Measurements from ENCODE around the gene EXPH5. TPM values are rescaled to one million over a fixed set of nuclear protein-coding genes. Genes with fewer than 3 reads are reported as not detected.

Gene EXPH5
- total and polyA plus RNA-seq, 12 donors: 0.14 to 7.4 (median 0.98) TPM

DNA sequence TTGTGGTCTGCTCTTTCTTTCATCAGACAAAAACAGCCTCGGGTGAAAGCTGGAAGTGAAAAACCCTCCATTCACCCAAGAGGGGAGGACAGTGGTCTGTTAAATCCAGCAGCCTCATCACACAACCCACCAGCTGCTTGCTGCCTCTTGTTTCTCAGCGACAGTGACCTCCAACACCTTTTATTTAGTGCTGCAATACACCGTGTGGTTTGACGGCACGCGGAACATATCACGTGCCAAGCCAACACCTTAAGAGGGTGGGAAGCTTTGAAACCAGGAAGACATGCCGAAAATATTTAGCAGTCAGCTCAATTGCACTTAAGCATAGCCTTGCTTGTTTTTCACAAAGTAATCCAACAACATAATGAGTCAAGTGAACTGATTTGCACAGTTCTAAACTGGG lies 55.5 kb downstream of the EXPH5 start:
- TF ChIP-seq, protein P1, sequence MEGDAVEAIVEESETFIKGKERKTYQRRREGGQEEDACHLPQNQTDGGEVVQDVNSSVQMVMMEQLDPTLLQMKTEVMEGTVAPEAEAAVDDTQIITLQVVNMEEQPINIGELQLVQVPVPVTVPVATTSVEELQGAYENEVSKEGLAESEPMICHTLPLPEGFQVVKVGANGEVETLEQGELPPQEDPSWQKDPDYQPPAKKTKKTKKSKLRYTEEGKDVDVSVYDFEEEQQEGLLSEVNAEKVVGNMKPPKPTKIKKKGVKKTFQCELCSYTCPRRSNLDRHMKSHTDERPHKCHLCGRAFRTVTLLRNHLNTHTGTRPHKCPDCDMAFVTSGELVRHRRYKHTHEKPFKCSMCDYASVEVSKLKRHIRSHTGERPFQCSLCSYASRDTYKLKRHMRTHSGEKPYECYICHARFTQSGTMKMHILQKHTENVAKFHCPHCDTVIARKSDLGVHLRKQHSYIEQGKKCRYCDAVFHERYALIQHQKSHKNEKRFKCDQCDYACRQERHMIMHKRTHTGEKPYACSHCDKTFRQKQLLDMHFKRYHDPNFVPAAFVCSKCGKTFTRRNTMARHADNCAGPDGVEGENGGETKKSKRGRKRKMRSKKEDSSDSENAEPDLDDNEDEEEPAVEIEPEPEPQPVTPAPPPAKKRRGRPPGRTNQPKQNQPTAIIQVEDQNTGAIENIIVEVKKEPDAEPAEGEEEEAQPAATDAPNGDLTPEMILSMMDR (IDR thresholded peaks at IDR 0.05): no peak
- Histone ChIP-seq H3K4me3 (no peak overlapping the region), H3K27me3 (no peaks in the 10 kb centered on the region), H3K9me3 (replicated peaks in 1 of 3) (no peaks in the 10 kb centered on the region), H3K27ac (no peak overlapping the region), H3K36me3 (replicated peaks in 1 of 2) (no peaks in the 10 kb centered on the region), H3K4me1 (replicated peaks in 1 of 2) (no peaks in the 10 kb centered on the region)
- 50 to 62% (median 53%) methylated on average over 8 of the region's 8 CpGs for WGBS, 4 donors
- no peak for DNase-seq
- intact Hi-C loops (cut with DNase I): no loop called here

DNA sequence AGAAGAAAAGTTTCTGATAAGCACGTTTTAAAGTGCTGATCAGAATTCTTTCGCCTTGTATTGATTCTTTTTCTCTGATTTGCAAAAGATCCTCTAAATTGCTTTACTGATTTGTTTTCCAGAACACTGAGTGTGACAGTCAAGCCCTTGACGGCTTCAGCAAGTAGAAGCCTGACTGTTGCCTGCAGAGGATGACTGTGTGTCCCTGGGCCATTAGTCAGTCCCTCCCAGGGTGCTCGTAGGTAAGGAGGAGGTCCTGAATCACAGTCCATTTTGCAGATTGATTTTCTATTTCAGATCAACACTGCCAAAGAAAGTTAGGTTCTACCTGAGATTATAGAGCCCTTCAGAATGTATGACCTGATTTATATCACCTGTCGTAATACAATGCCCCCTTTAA lies 56.8 kb downstream of the EXPH5 start:
- H3K36me3 ChIP-seq (replicated peaks in 1 of 2): no peaks in the 10 kb centered on the region
- no peaks in the 10 kb centered on the region for H3K27me3 ChIP-seq
- intact Hi-C loops (cut with DNase I): no loop called here
- DNase-seq: no peak
- TF ChIP-seq, protein P1 (IDR thresholded peaks at IDR 0.05): no peak
- TF ChIP-seq POLR2A (IDR thresholded peaks at IDR 0.05): no peak
- no peaks in the 10 kb centered on the region for H3K9me3 ChIP-seq (replicated peaks in 1 of 3)
- no peak overlapping the region for H3K4me3 ChIP-seq
- no peak overlapping the region for H3K27ac ChIP-seq
- H3K4me1 ChIP-seq (replicated peaks in 1 of 2): no peaks in the 10 kb centered on the region
- 77 to 85% (median 80%) methylated on average over 5 of the region's 5 CpGs for WGBS, 4 donors

DNA sequence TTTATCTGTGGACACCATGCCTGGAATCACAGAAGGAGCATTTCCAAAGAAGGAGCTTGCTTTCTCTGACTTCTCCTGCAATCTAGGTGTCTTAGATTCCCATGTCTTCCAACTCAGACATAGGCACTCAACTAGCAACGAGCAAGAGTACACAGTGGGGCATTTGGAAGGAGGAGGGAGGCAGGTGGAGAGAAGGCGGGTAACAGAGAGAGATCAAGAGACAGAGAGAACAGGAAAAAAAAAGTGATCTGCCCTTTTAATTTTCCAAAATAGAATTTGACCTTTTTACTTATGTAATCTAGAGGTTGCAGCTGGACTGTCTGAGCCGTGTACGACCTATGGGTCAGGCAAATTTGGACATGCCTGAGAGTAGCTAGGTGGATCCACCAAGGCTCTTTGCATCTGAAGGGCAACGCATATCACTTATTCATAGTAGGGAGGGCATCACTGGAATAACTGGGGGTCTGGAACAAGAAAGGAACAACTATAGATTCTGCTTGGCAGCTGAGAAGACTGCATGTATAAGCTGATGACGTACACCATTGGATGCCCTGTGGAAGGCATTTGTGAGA lies 58.1 kb downstream of the EXPH5 start:
- no peak for DNase-seq
- TF ChIP-seq POLR2A (IDR thresholded peaks at IDR 0.05): no peak
- TF ChIP-seq, protein P1 (IDR thresholded peaks at IDR 0.05): no peak
- H3K4me3 ChIP-seq: no peak overlapping the region
- H3K27ac ChIP-seq: no peak overlapping the region
- H3K27me3 ChIP-seq: no peaks in the 10 kb centered on the region
- H3K4me1 ChIP-seq (replicated peaks in 1 of 2): no peaks in the 10 kb centered on the region
- WGBS, 4 donors: 78 to 85% (median 82%) methylated on average over 6 of the region's 6 CpGs
- intact Hi-C loops (cut with DNase I): no loop called here
- no peaks in the 10 kb centered on the region for H3K36me3 ChIP-seq (replicated peaks in 1 of 2)
- H3K9me3 ChIP-seq (replicated peaks in 1 of 3): no peaks in the 10 kb centered on the region

DNA sequence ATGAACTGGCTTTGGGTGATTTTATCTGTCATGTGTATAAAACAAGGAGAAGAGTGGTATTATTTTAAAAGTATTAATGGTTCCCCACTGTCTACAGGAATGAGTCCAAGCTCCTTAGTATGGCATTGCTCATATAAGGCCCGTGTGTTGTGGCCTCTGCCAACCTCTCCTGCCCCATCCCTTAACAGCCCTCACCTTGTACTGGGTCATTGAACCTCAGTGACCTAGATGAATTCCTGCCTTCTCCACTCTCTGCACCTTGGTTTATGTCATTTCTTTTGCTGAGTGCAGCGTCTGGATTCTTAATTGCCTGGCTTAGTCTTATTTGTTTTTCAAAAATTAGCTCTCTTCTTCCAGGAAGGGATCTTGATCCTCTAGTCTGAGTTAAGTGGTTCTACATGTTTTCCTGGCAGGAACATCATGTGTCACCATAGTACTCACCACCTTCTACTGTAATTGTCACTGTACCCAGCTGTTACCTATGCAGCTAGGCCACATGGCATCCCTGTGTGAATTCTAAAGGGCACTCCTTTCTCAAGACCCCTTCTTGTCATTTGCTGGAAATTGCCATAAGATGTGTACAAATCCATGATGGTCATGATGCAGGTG lies 59.2 kb downstream of the EXPH5 start:
- intact Hi-C loops (cut with DNase I): no loop called here
- no peak for TF ChIP-seq POLR2A (IDR thresholded peaks at IDR 0.05)
- TF ChIP-seq, protein P1 (IDR thresholded peaks at IDR 0.05): no peak
- no peak overlapping the region for H3K27ac ChIP-seq
- 61 to 72% (median 71%) methylated on average over 2 of the region's 2 CpGs for WGBS, 4 donors
- DNase-seq: no peak
- H3K36me3 ChIP-seq (replicated peaks in 1 of 2): no peaks in the 10 kb centered on the region
- no peaks in the 10 kb centered on the region for H3K4me1 ChIP-seq (replicated peaks in 1 of 2)
- no peaks in the 10 kb centered on the region for H3K27me3 ChIP-seq
- no peak overlapping the region for H3K4me3 ChIP-seq
- H3K9me3 ChIP-seq (replicated peaks in 1 of 3): no peaks in the 10 kb centered on the region
